Brain pericyte (primary cell): ENCODE results near the gene MACF1.

ENCODE experiments used
- DNase-seq: peaks from one replicate; pipeline ENCODE4 v3.0.0-alpha.2; 2012; ENCODE audit warnings: low read depth, low spot score

The MACF1 gene

GRCh38 chr1:39295901-39296300 lies 91.4 kb downstream of the MACF1 start:
- no peak for DNase-seq

GRCh38 chr1:39297551-39297950 lies 93.1 kb downstream of the MACF1 start:
- DNase-seq = no peak

GRCh38 chr1:39301606-39302005 lies 97.1 kb downstream of the MACF1 start:
- no peak for DNase-seq

- DNase-seq = no peak
Observed at GRCh38 chr1:39305555-39305954, 101.1 kb downstream of the MACF1 start.

GRCh38 chr1:39310015-39310414 lies 105.5 kb downstream of the MACF1 start:
- DNase-seq = no peak

- DNase-seq = no peak
Observed at GRCh38 chr1:39310691-39311090, 106.2 kb downstream of the MACF1 start.

- DNase-seq = no peak
Observed at GRCh38 chr1:39317111-39317510, 112.6 kb downstream of the MACF1 start.

- no peak for DNase-seq
Observed at GRCh38 chr1:39317910-39318633, 113.6 kb downstream of the MACF1 start.

GRCh38 chr1:39321979-39322378 lies 117.5 kb downstream of the MACF1 start:
- DNase-seq = no peak

GRCh38 chr1:39322431-39322830 lies 117.9 kb downstream of the MACF1 start:
- DNase-seq = no peak

- DNase-seq = no peak
Observed at GRCh38 chr1:39324888-39325287, 120.4 kb downstream of the MACF1 start.

GRCh38 chr1:39326836-39327235 lies 122.3 kb downstream of the MACF1 start:
- DNase-seq = no peak

GRCh38 chr1:39328095-39328494 lies 123.6 kb downstream of the MACF1 start:
- no peak for DNase-seq

- no peak for DNase-seq
Observed at GRCh38 chr1:39328586-39329121, 124.2 kb downstream of the MACF1 start.

GRCh38 chr1:39331647-39332046 lies 127.2 kb downstream of the MACF1 start:
- DNase-seq = no peak

GRCh38 chr1:39332291-39332690 lies 127.8 kb downstream of the MACF1 start:
- no peak for DNase-seq

GRCh38 chr1:39332828-39333227 lies 128.3 kb downstream of the MACF1 start:
- DNase-seq = no peak

- no peak for DNase-seq
Observed at GRCh38 chr1:39333296-39333695, 128.8 kb downstream of the MACF1 start.

GRCh38 chr1:39335216-39335615 lies 130.7 kb downstream of the MACF1 start:
- no peak for DNase-seq

GRCh38 chr1:39337067-39337466 lies 132.6 kb downstream of the MACF1 start:
- no peak for DNase-seq

- no peak for DNase-seq
Observed at GRCh38 chr1:39342776-39343175, 138.3 kb downstream of the MACF1 start.

- no peak for DNase-seq
Observed at GRCh38 chr1:39344394-39345154, 140.1 kb downstream of the MACF1 start.

GRCh38 chr1:39346872-39347271 lies 142.4 kb downstream of the MACF1 start:
- no peak for DNase-seq
